ENCODE measurements around the gene FAM174B.

The FAM174B gene

DNA sequence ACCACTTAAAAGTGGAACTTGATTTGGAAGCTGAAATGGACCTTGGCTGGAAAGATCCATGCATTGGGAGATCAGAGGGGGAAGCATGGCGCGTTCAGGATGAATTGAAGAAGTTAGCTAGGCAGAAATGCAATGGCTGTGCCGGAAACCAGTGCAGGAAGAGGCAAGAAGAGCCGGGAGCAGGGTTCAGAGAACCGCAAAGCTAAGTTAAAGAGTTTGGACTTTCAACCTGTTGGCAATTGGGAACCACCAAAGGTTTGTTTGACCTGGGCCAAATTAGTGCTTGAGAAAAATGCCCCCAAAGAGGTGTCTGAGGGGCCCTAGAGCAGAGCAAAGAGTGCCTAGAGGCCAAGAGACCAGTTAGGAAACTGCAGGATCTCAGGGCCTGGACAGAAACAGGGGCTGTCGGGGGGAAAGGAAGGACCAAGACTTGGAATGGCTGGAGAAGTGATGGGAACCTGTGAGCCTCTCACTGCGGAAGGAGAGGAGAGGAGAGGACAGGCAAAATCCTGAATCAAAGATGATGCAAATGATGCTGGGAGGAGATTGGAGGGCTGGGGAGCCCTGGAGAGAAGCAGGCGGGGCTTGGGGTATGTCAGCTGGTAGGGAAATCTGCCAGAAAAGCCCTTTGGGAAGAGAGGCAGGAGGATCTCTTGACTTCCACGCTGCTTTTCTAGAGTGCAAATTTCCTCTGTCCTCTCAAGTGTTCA is 49.3 kb downstream of the FAM174B start:
- H3F3A ChIP-seq (ENCODE audit: insufficient read depth, low read length): no peaks in the 10 kb centered on the region
- no peak for DNase-seq
- no peak overlapping the region for H3K4me3 ChIP-seq (ENCODE audit: low read length)
- H2AFZ ChIP-seq (ENCODE audit: low read length): no peak overlapping the region
- no peaks in the 10 kb centered on the region for H3K4me1 ChIP-seq (ENCODE audit: low read length)
- no peak overlapping the region for H3K4me2 ChIP-seq (ENCODE audit: low read depth, low read length)
- H3K9me2 ChIP-seq (replicated peaks; ENCODE audit: insufficient read depth, low read length): no peaks in the 10 kb centered on the region
- no peak overlapping the region for H3K27ac ChIP-seq (ENCODE audit: low read length)
- TF ChIP-seq EZH2 (optimal IDR thresholded peaks at IDR 0.05; ENCODE audit: low read depth, low read length) (no peak), EZH2phosphoT487 (IDR thresholded peaks at IDR 0.05; ENCODE audit: low read length) (no peak)
- TF ChIP-seq, protein P1, sequence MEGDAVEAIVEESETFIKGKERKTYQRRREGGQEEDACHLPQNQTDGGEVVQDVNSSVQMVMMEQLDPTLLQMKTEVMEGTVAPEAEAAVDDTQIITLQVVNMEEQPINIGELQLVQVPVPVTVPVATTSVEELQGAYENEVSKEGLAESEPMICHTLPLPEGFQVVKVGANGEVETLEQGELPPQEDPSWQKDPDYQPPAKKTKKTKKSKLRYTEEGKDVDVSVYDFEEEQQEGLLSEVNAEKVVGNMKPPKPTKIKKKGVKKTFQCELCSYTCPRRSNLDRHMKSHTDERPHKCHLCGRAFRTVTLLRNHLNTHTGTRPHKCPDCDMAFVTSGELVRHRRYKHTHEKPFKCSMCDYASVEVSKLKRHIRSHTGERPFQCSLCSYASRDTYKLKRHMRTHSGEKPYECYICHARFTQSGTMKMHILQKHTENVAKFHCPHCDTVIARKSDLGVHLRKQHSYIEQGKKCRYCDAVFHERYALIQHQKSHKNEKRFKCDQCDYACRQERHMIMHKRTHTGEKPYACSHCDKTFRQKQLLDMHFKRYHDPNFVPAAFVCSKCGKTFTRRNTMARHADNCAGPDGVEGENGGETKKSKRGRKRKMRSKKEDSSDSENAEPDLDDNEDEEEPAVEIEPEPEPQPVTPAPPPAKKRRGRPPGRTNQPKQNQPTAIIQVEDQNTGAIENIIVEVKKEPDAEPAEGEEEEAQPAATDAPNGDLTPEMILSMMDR (IDR thresholded peaks at IDR 0.05; ENCODE audit: low read length): no peak
- H3K36me3 ChIP-seq (replicated peaks; ENCODE audit: insufficient read depth, low read length): no peaks in the 10 kb centered on the region
- no peaks in the 10 kb centered on the region for H3K9me3 ChIP-seq (replicated peaks; ENCODE audit: insufficient read depth, low read length)
- H3K9ac ChIP-seq (ENCODE audit: low read length): no peak overlapping the region
- H3K79me2 ChIP-seq (ENCODE audit: low read length): no peaks in the 10 kb centered on the region
- H4K20me1 ChIP-seq (ENCODE audit: insufficient read depth, low read length): no peaks in the 10 kb centered on the region
- no peaks in the 10 kb centered on the region for H3K27me3 ChIP-seq (replicated peaks; ENCODE audit: insufficient read depth, low read length)

- Histone ChIP-seq H3K79me2 (ENCODE audit: low read length) (no peaks in the 10 kb centered on the region), H3K4me2 (ENCODE audit: low read depth, low read length) (no peak overlapping the region), H3K36me3 (replicated peaks; ENCODE audit: insufficient read depth, low read length) (no peaks in the 10 kb centered on the region), H3K4me3 (ENCODE audit: low read length) (no peak overlapping the region), H4K20me1 (ENCODE audit: insufficient read depth, low read length) (no peaks in the 10 kb centered on the region), H2AFZ (ENCODE audit: low read length) (no peak overlapping the region), H3F3A (ENCODE audit: insufficient read depth, low read length) (no peaks in the 10 kb centered on the region), H3K27ac (ENCODE audit: low read length) (no peak overlapping the region), H3K27me3 (replicated peaks; ENCODE audit: insufficient read depth, low read length) (no peaks in the 10 kb centered on the region), H3K4me1 (ENCODE audit: low read length) (no peaks in the 10 kb centered on the region), H3K9ac (ENCODE audit: low read length) (no peak overlapping the region), H3K9me2 (replicated peaks; ENCODE audit: insufficient read depth, low read length) (no peaks in the 10 kb centered on the region), H3K9me3 (replicated peaks; ENCODE audit: insufficient read depth, low read length) (no peaks in the 10 kb centered on the region)
- no peak for DNase-seq
- TF ChIP-seq, protein P1 (IDR thresholded peaks at IDR 0.05; ENCODE audit: low read length): no peak
- no peak for TF ChIP-seq EZH2 (optimal IDR thresholded peaks at IDR 0.05; ENCODE audit: low read depth, low read length)
- TF ChIP-seq EZH2phosphoT487 (IDR thresholded peaks at IDR 0.05; ENCODE audit: low read length): no peak
Measured at GRCh38 chr15:92605225-92605944, 50.2 kb downstream of the FAM174B start.

DNA sequence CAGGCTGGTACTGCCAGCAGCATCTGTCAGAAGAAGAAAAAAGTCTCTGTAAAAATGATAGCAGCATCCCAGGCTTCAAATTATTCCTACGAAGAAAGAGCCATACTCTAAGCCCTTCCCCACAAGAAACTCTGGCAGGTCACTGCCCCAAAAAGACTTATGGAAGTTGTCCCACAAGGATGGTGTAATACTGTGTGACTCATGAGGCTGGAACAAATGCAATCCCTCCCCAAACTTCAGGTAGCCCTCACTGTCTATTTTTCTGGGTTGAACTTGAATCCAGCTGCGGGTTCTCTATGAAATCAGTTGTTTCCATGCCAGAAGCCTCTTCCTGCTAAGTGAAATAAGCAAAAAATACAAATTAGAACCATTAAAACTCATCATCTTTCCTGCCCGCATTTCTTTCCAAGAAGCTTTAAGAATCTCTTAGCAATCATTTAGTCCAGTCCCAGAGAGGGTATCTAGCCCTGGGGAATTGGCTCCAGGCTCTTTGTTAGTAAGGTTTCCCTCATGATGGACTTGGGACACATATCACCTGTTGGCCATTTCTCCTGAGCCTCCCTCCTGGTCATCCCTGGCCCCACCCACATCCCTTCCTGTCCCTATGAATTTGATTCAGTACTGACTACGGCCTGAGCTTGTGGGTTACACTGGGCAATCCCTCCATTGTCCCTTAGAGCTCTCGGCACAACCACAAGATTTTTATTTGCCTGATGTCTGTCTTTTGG is 51.7 kb downstream of the FAM174B start:
- Histone ChIP-seq H3K4me1 (ENCODE audit: low read length) (no peaks in the 10 kb centered on the region), H3K4me2 (ENCODE audit: low read depth, low read length) (no peak overlapping the region), H3K9me3 (replicated peaks; ENCODE audit: insufficient read depth, low read length) (no peaks in the 10 kb centered on the region), H4K20me1 (ENCODE audit: insufficient read depth, low read length) (no peaks in the 10 kb centered on the region), H2AFZ (ENCODE audit: low read length) (no peak overlapping the region), H3K9ac (ENCODE audit: low read length) (no peak overlapping the region), H3K27me3 (replicated peaks; ENCODE audit: insufficient read depth, low read length) (no peaks in the 10 kb centered on the region), H3F3A (ENCODE audit: insufficient read depth, low read length) (no peaks in the 10 kb centered on the region), H3K79me2 (ENCODE audit: low read length) (no peaks in the 10 kb centered on the region), H3K9me2 (replicated peaks; ENCODE audit: insufficient read depth, low read length) (no peaks in the 10 kb centered on the region), H3K4me3 (ENCODE audit: low read length) (no peak overlapping the region), H3K27ac (ENCODE audit: low read length) (no peak overlapping the region), H3K36me3 (replicated peaks; ENCODE audit: insufficient read depth, low read length) (no peaks in the 10 kb centered on the region)
- TF ChIP-seq EZH2phosphoT487 (IDR thresholded peaks at IDR 0.05; ENCODE audit: low read length): no peak
- TF ChIP-seq, protein P1 (IDR thresholded peaks at IDR 0.05; ENCODE audit: low read length): no peak
- no peak for DNase-seq

Data from MM.1S (cell line).